ENCODE results near the gene SMAD6. TPM values are rescaled to one million over a fixed set of nuclear protein-coding genes. Genes with fewer than 3 reads are reported as not detected.

Gene SMAD6
- polyA plus RNA-seq, 1 donor, result 25.4 TPM

GRCh38 chr15:66729331-66729951 is 27.4 kb downstream of the SMAD6 start:
- Histone ChIP-seq H3K27ac (ENCODE audit: low read length) (no peak overlapping the region), H3K9me3 (ENCODE audit: control insufficient read depth, low read depth, low read length) (no peaks in the 10 kb centered on the region), H3K4me1 (ENCODE audit: control insufficient read depth, insufficient read depth, low read length) (peaks cover 33% of the 10 kb centered on the region), H3K36me3 (ENCODE audit: control insufficient read depth, insufficient read depth, low read length) (peaks cover 31% of the 10 kb centered on the region), H3K27me3 (ENCODE audit: control insufficient read depth, insufficient read depth, low read length) (no peaks in the 10 kb centered on the region), H3K4me3 (ENCODE audit: low read length) (no peak overlapping the region)
- WGBS (ENCODE audit: insufficient coverage, low lambda C conversion rate), result 17% methylated on average over 1 of the region's 26 CpGs
- DNase-seq, result no peak

GRCh38 chr15:66730168-66731021 is 28.4 kb downstream of the SMAD6 start:
- DNase-seq, result no peak
- WGBS (ENCODE audit: insufficient coverage, low lambda C conversion rate), result no CpG with 5 or more reads among the region's 4 CpGs
- Histone ChIP-seq H3K9me3 (ENCODE audit: control insufficient read depth, low read depth, low read length) (no peaks in the 10 kb centered on the region), H3K27ac (ENCODE audit: low read length) (no peak overlapping the region), H3K4me3 (ENCODE audit: low read length) (no peak overlapping the region), H3K4me1 (ENCODE audit: control insufficient read depth, insufficient read depth, low read length) (peaks cover 24% of the 10 kb centered on the region), H3K27me3 (ENCODE audit: control insufficient read depth, insufficient read depth, low read length) (no peaks in the 10 kb centered on the region), H3K36me3 (ENCODE audit: control insufficient read depth, insufficient read depth, low read length) (peaks cover 27% of the 10 kb centered on the region)

GRCh38 chr15:66733976-66734375 is 31.9 kb downstream of the SMAD6 start:
- Histone ChIP-seq H3K27me3 (ENCODE audit: control insufficient read depth, insufficient read depth, low read length) (no peaks in the 10 kb centered on the region), H3K4me3 (ENCODE audit: low read length) (no peak overlapping the region), H3K4me1 (ENCODE audit: control insufficient read depth, insufficient read depth, low read length) (peaks cover 6% of the 10 kb centered on the region), H3K36me3 (ENCODE audit: control insufficient read depth, insufficient read depth, low read length) (peaks cover 32% of the 10 kb centered on the region), H3K27ac (ENCODE audit: low read length) (no peak overlapping the region), H3K9me3 (ENCODE audit: control insufficient read depth, low read depth, low read length) (no peaks in the 10 kb centered on the region)
- no peak for DNase-seq
- no CpG with 5 or more reads among the region's 11 CpGs for WGBS (ENCODE audit: insufficient coverage, low lambda C conversion rate)

GRCh38 chr15:66734961-66735908 is 33.2 kb downstream of the SMAD6 start:
- Histone ChIP-seq H3K27me3 (ENCODE audit: control insufficient read depth, insufficient read depth, low read length) (no peaks in the 10 kb centered on the region), H3K36me3 (ENCODE audit: control insufficient read depth, insufficient read depth, low read length) (peaks cover 37% of the 10 kb centered on the region), H3K4me3 (ENCODE audit: low read length) (no peak overlapping the region), H3K27ac (ENCODE audit: low read length) (no peak overlapping the region), H3K9me3 (ENCODE audit: control insufficient read depth, low read depth, low read length) (no peaks in the 10 kb centered on the region), H3K4me1 (ENCODE audit: control insufficient read depth, insufficient read depth, low read length) (no peaks in the 10 kb centered on the region)
- WGBS (ENCODE audit: insufficient coverage, low lambda C conversion rate), result no CpG with 5 or more reads among the region's 10 CpGs
- DNase-seq, result no peak

GRCh38 chr15:66735909-66736305 is 33.9 kb downstream of the SMAD6 start:
- Histone ChIP-seq H3K9me3 (ENCODE audit: control insufficient read depth, low read depth, low read length) (no peaks in the 10 kb centered on the region), H3K27ac (ENCODE audit: low read length) (no peak overlapping the region), H3K4me3 (ENCODE audit: low read length) (no peak overlapping the region), H3K36me3 (ENCODE audit: control insufficient read depth, insufficient read depth, low read length) (peaks cover 34% of the 10 kb centered on the region), H3K4me1 (ENCODE audit: control insufficient read depth, insufficient read depth, low read length) (no peaks in the 10 kb centered on the region), H3K27me3 (ENCODE audit: control insufficient read depth, insufficient read depth, low read length) (no peaks in the 10 kb centered on the region)
- WGBS (ENCODE audit: insufficient coverage, low lambda C conversion rate), result 100% methylated on average over 1 of the region's 9 CpGs
- no peak for DNase-seq

- H3K27ac ChIP-seq (ENCODE audit: low read length), result no peak overlapping the region
- DNase-seq, result no peak
- no peaks in the 10 kb centered on the region for H3K27me3 ChIP-seq (ENCODE audit: control insufficient read depth, insufficient read depth, low read length)
- no peaks in the 10 kb centered on the region for H3K4me1 ChIP-seq (ENCODE audit: control insufficient read depth, insufficient read depth, low read length)
- H3K4me3 ChIP-seq (ENCODE audit: low read length), result no peak overlapping the region
- H3K9me3 ChIP-seq (ENCODE audit: control insufficient read depth, low read depth, low read length), result no peaks in the 10 kb centered on the region
- H3K36me3 ChIP-seq (ENCODE audit: control insufficient read depth, insufficient read depth, low read length), result peaks cover 41% of the 10 kb centered on the region
- whole genome bisulfite sequencing (ENCODE audit: insufficient coverage, low lambda C conversion rate), result no CpG with 5 or more reads among the region's 11 CpGs
Measured at GRCh38 chr15:66737243-66738010, 35.4 kb downstream of the SMAD6 start.

GRCh38 chr15:66738116-66738515 is 36.1 kb downstream of the SMAD6 start:
- H3K27me3 ChIP-seq (ENCODE audit: control insufficient read depth, insufficient read depth, low read length), result no peaks in the 10 kb centered on the region
- H3K36me3 ChIP-seq (ENCODE audit: control insufficient read depth, insufficient read depth, low read length), result peaks cover 44% of the 10 kb centered on the region
- H3K4me1 ChIP-seq (ENCODE audit: control insufficient read depth, insufficient read depth, low read length), result no peaks in the 10 kb centered on the region
- no peak overlapping the region for H3K4me3 ChIP-seq (ENCODE audit: low read length)
- WGBS (ENCODE audit: insufficient coverage, low lambda C conversion rate), result 100% methylated on average over 1 of the region's 10 CpGs
- DNase-seq, result no peak
- no peaks in the 10 kb centered on the region for H3K9me3 ChIP-seq (ENCODE audit: control insufficient read depth, low read depth, low read length)
- H3K27ac ChIP-seq (ENCODE audit: low read length), result no peak overlapping the region

- H3K36me3 ChIP-seq (ENCODE audit: control insufficient read depth, insufficient read depth, low read length), result peaks cover 43% of the 10 kb centered on the region
- no peak overlapping the region for H3K4me3 ChIP-seq (ENCODE audit: low read length)
- WGBS (ENCODE audit: insufficient coverage, low lambda C conversion rate), result 100% methylated on average over 3 of the region's 10 CpGs
- H3K27ac ChIP-seq (ENCODE audit: low read length), result no peak overlapping the region
- H3K27me3 ChIP-seq (ENCODE audit: control insufficient read depth, insufficient read depth, low read length), result no peaks in the 10 kb centered on the region
- H3K4me1 ChIP-seq (ENCODE audit: control insufficient read depth, insufficient read depth, low read length), result no peaks in the 10 kb centered on the region
- H3K9me3 ChIP-seq (ENCODE audit: control insufficient read depth, low read depth, low read length), result no peaks in the 10 kb centered on the region
- DNase-seq, result no peak
Measured at GRCh38 chr15:66738595-66738994, 36.6 kb downstream of the SMAD6 start.

GRCh38 chr15:66739287-66739686 is 37.3 kb downstream of the SMAD6 start:
- Histone ChIP-seq H3K9me3 (ENCODE audit: control insufficient read depth, low read depth, low read length) (no peaks in the 10 kb centered on the region), H3K36me3 (ENCODE audit: control insufficient read depth, insufficient read depth, low read length) (peaks cover 36% of the 10 kb centered on the region), H3K4me1 (ENCODE audit: control insufficient read depth, insufficient read depth, low read length) (peaks cover 5% of the 10 kb centered on the region), H3K4me3 (ENCODE audit: low read length) (no peak overlapping the region), H3K27me3 (ENCODE audit: control insufficient read depth, insufficient read depth, low read length) (no peaks in the 10 kb centered on the region), H3K27ac (ENCODE audit: low read length) (no peak overlapping the region)
- DNase-seq, result no peak
- no CpG with 5 or more reads among the region's 6 CpGs for WGBS (ENCODE audit: insufficient coverage, low lambda C conversion rate)

Data from large intestine (tissue), 3 donors.